WTC11 (cell line): ENCODE data around the gene MRM3. TPM values are rescaled to one million over a fixed set of nuclear protein-coding genes. Genes with fewer than 3 reads are reported as not detected.
A peak's percentile ranks its signal among the peaks of the same experiment; 100 is the strongest.

Source experiments
- ATAC-seq: fragments of 200-7000 bp; cut with Tn5 transposase; 2 replicates; pipeline ENCODE4 v1.10.0; 2021; ENCODE audit warnings: mild to moderate bottlenecking, moderate library complexity
- CTCF ChIA-PET: fragments of 300-600 bp; sonication (Branson Sonifier 250); formaldehyde crosslinking; loops from one replicate; lab custom pipeline; 2021; ENCODE audit warnings: antibody characterized with exemption; lab: Charles Lee
- POLR2A ChIA-PET: fragments of 350-600 bp; sonication (Branson Sonifier 250); formaldehyde crosslinking; loops from one replicate; lab custom pipeline; 2021; ENCODE audit warnings: antibody characterized with exemption; lab: Charles Lee
- DNase-seq: peaks from one replicate; pipeline ENCODE4 v3.0.0; 2021; ENCODE audit warnings: low spot score
- H3K27ac Mint-ChIP-seq: 2 replicates; pipeline ENCODE4 v1.8.0; 2021; ENCODE audit warnings: mixed read lengths
- H3K27me3 Mint-ChIP-seq: 2 replicates; pipeline ENCODE4 v1.8.0; 2021; ENCODE audit warnings: low read depth, mild to moderate bottlenecking, moderate library complexity, mixed read lengths
- H3K36me3 Mint-ChIP-seq: 2 replicates; pipeline ENCODE4 v1.8.0; 2021; ENCODE audit warnings: mixed read lengths
- H3K4me1 Mint-ChIP-seq: 2 replicates; pipeline ENCODE4 v1.8.0; 2022; ENCODE audit warnings: mixed read lengths
- H3K4me3 Mint-ChIP-seq: 2 replicates; pipeline ENCODE4 v1.8.0; 2021; ENCODE audit warnings: mild to moderate bottlenecking, moderate library complexity, mixed read lengths
- H3K9me3 Mint-ChIP-seq: 2 replicates; pipeline ENCODE4 v1.8.0; 2021; ENCODE audit warnings: mixed read lengths
- ATF2 ChIP-seq: sonication (generic); formaldehyde crosslinking; IDR thresholded peaks from 2 replicates; pipeline ENCODE4 v1.8.1; 2022; ENCODE audit warnings: low read depth, missing genetic modification reagents, borderline replicate concordance
- ERG ChIP-seq: fragments of 250-450 bp; sonication (Bioruptor Pico); IDR thresholded peaks from 2 replicates; pipeline ENCODE4 v1.8.0; 2021; ENCODE audit warnings: mild to moderate bottlenecking
- GABPB1 ChIP-seq: sonication (generic); formaldehyde crosslinking; IDR thresholded peaks from 2 replicates; pipeline ENCODE4 v1.8.1; 2023; ENCODE audit warnings: mild to moderate bottlenecking, missing genetic modification reagents
- JAZF1 ChIP-seq: fragments of 250-450 bp; sonication (Bioruptor Pico); IDR thresholded peaks from 2 replicates; pipeline ENCODE4 v1.9.0; 2021; ENCODE audit warnings: moderate library complexity, mild to moderate bottlenecking, inconsistent platforms
- KAT7 ChIP-seq: sonication (generic); formaldehyde crosslinking; IDR thresholded peaks from 2 replicates; pipeline ENCODE4 v1.8.1; 2023; ENCODE audit warnings: missing genetic modification reagents, mild to moderate bottlenecking, borderline replicate concordance
- MAX ChIP-seq: sonication (generic); formaldehyde crosslinking; IDR thresholded peaks from 2 replicates; pipeline ENCODE4 v1.8.0; 2022; ENCODE audit warnings: mild to moderate bottlenecking, missing genetic modification reagents
- MXD4 ChIP-seq: fragments of 250-450 bp; sonication (Bioruptor Pico); IDR thresholded peaks from 2 replicates; pipeline ENCODE4 v1.8.0; 2021; ENCODE audit warnings: mild to moderate bottlenecking, moderate library complexity, borderline replicate concordance
- MYBL2 ChIP-seq: sonication (generic); formaldehyde crosslinking; IDR thresholded peaks from 2 replicates; pipeline ENCODE4 v1.8.1; 2023; ENCODE audit warnings: mild to moderate bottlenecking, moderate library complexity, missing genetic modification reagents
- SMAD4 ChIP-seq: sonication (generic); formaldehyde crosslinking; IDR thresholded peaks from 2 replicates; pipeline ENCODE4 v1.8.0; 2022; ENCODE audit warnings: mild to moderate bottlenecking, missing genetic modification reagents
- TEAD4 ChIP-seq: sonication (generic); formaldehyde crosslinking; IDR thresholded peaks from 2 replicates; pipeline ENCODE4 v1.8.0; 2022; ENCODE audit warnings: mild to moderate bottlenecking, missing genetic modification reagents
- TP53 ChIP-seq: sonication (generic); formaldehyde crosslinking; IDR thresholded peaks from 2 replicates; pipeline ENCODE4 v1.8.1; 2023; ENCODE audit warnings: mild to moderate bottlenecking, missing genetic modification reagents
- ZNF138 ChIP-seq: sonication (generic); formaldehyde crosslinking; conservative IDR thresholded peaks from 2 replicates; pipeline ENCODE4 v1.8.1; 2022; ENCODE audit warnings: mild to moderate bottlenecking, moderate library complexity, missing genetic modification reagents
- ZNF263 ChIP-seq: sonication (generic); formaldehyde crosslinking; IDR thresholded peaks from 2 replicates; pipeline ENCODE4 v1.8.1; 2022; ENCODE audit warnings: low read depth, mild to moderate bottlenecking, moderate library complexity, missing genetic modification reagents
- ZNF423 ChIP-seq: fragments of 250-450 bp; sonication (Bioruptor Pico); IDR thresholded peaks from 2 replicates; pipeline ENCODE4 v2.1.2; 2022; ENCODE audit warnings: mild to moderate bottlenecking, moderate library complexity
- total RNA-seq: library from RNA; stranded (reverse); gene quantifications from 3 replicates; pipeline ENCODE4 v1.2.3, GENCODE V29; 2021
- TF ChIP-seq, protein P1 (sequence below): sonication (generic); formaldehyde crosslinking; IDR thresholded peaks from 2 replicates; pipeline ENCODE4 v1.8.1; 2023; ENCODE audit warnings: mild to moderate bottlenecking, moderate library complexity, missing genetic modification reagents
- TF ChIP-seq, protein P2 (sequence below): sonication (generic); formaldehyde crosslinking; conservative IDR thresholded peaks from 2 replicates; pipeline ENCODE4 v1.8.1; 2023; ENCODE audit warnings: mild to moderate bottlenecking, low read depth, missing genetic modification reagents, moderate library complexity
- TF ChIP-seq, protein P3 (sequence below): sonication (generic); formaldehyde crosslinking; IDR thresholded peaks from 2 replicates; pipeline ENCODE4 v1.8.1; 2023; ENCODE audit warnings: mild to moderate bottlenecking, missing genetic modification reagents, borderline replicate concordance
- TF ChIP-seq, protein P4 (sequence below): sonication (generic); formaldehyde crosslinking; IDR thresholded peaks from 2 replicates; pipeline ENCODE4 v1.8.1; 2023; ENCODE audit warnings: mild to moderate bottlenecking, missing genetic modification reagents

MRM3 gene
- total RNA-seq, 1 experiment from 2014 or later: 25.0 TPM

DNA sequence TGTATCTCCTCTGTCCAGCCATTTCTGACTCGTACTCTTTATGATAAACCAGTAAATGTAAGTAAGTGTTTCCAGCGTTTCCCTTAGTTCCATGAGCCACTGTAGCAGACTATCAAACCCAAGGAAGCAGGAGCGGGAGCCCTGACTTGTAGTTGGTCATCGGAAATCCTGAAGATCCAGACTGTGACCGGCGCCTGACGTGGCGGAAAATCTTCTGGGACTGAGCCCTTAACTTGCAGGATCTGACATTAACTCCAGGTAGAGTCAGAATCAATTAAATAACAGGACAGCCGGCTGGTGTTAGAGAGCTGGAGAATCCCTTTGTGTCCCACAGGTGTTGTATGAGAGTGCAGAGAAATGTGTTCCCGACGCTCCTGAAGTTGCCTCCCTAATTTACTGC lies 4.1 kb upstream of the MRM3 start (continued):
- TF ChIP-seq, protein P1, sequence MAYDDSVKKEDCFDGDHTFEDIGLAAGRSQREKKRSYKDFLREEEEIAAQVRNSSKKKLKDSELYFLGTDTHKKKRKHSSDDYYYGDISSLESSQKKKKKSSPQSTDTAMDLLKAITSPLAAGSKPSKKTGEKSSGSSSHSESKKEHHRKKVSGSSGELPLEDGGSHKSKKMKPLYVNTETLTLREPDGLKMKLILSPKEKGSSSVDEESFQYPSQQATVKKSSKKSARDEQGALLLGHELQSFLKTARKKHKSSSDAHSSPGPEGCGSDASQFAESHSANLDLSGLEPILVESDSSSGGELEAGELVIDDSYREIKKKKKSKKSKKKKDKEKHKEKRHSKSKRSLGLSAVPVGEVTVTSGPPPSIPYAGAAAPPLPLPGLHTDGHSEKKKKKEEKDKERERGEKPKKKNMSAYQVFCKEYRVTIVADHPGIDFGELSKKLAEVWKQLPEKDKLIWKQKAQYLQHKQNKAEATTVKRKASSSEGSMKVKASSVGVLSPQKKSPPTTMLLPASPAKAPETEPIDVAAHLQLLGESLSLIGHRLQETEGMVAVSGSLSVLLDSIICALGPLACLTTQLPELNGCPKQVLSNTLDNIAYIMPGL (CRISPR knock-in tag): no peak
- no peak for TF ChIP-seq TEAD4 (CRISPR knock-in tag)
- TF ChIP-seq, protein P2, sequence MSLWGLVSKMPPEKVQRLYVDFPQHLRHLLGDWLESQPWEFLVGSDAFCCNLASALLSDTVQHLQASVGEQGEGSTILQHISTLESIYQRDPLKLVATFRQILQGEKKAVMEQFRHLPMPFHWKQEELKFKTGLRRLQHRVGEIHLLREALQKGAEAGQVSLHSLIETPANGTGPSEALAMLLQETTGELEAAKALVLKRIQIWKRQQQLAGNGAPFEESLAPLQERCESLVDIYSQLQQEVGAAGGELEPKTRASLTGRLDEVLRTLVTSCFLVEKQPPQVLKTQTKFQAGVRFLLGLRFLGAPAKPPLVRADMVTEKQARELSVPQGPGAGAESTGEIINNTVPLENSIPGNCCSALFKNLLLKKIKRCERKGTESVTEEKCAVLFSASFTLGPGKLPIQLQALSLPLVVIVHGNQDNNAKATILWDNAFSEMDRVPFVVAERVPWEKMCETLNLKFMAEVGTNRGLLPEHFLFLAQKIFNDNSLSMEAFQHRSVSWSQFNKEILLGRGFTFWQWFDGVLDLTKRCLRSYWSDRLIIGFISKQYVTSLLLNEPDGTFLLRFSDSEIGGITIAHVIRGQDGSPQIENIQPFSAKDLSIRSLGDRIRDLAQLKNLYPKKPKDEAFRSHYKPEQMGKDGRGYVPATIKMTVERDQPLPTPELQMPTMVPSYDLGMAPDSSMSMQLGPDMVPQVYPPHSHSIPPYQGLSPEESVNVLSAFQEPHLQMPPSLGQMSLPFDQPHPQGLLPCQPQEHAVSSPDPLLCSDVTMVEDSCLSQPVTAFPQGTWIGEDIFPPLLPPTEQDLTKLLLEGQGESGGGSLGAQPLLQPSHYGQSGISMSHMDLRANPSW (CRISPR knock-in tag): no peak
- no peak for TF ChIP-seq ZNF138 (CRISPR knock-in tag)
- TF ChIP-seq MXD4 (CRISPR knock-in tag): no peak

DNA sequence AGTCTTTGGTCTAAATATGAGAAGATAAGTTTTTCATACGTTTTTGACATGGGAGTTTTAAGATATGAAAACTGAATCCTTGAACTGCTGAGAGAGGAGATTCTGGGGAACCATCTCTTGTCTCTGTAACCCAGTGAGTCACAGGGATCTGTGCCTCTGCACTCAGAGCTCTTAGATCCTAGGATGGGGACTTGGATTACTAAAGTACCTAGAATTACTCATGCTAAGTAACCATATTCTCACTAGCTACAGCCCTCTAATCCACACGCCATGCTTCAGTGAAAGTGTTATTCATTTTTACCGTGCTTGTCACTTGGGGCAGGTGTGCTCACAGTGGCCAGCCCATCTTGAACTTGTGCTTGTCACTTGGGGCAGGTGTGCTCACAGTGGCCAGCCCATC lies 2.0 kb downstream of the MRM3 start:
- H3K4me1 Mint-ChIP-seq: peaks cover 18% of the 10 kb centered on the region
- no peak overlapping the region for H3K27ac Mint-ChIP-seq
- H3K27me3 Mint-ChIP-seq: no peaks in the 10 kb centered on the region
- no peak for ATAC-seq
- TF ChIP-seq ATF2: no peak
- TF ChIP-seq, protein P3, sequence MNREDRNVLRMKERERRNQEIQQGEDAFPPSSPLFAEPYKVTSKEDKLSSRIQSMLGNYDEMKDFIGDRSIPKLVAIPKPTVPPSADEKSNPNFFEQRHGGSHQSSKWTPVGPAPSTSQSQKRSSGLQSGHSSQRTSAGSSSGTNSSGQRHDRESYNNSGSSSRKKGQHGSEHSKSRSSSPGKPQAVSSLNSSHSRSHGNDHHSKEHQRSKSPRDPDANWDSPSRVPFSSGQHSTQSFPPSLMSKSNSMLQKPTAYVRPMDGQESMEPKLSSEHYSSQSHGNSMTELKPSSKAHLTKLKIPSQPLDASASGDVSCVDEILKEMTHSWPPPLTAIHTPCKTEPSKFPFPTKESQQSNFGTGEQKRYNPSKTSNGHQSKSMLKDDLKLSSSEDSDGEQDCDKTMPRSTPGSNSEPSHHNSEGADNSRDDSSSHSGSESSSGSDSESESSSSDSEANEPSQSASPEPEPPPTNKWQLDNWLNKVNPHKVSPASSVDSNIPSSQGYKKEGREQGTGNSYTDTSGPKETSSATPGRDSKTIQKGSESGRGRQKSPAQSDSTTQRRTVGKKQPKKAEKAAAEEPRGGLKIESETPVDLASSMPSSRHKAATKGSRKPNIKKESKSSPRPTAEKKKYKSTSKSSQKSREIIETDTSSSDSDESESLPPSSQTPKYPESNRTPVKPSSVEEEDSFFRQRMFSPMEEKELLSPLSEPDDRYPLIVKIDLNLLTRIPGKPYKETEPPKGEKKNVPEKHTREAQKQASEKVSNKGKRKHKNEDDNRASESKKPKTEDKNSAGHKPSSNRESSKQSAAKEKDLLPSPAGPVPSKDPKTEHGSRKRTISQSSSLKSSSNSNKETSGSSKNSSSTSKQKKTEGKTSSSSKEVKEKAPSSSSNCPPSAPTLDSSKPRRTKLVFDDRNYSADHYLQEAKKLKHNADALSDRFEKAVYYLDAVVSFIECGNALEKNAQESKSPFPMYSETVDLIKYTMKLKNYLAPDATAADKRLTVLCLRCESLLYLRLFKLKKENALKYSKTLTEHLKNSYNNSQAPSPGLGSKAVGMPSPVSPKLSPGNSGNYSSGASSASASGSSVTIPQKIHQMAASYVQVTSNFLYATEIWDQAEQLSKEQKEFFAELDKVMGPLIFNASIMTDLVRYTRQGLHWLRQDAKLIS: no peak
- no peak for TF ChIP-seq KAT7
- TF ChIP-seq SMAD4 (CRISPR knock-in tag): no peak
- TF ChIP-seq MAX (CRISPR knock-in tag): no peak
- TF ChIP-seq ZNF263 (CRISPR knock-in tag): no peak
- TF ChIP-seq GABPB1 (CRISPR knock-in tag): no peak
- no peak for TF ChIP-seq ZNF423 (CRISPR knock-in tag)
- no peak for TF ChIP-seq MYBL2 (CRISPR knock-in tag)
- TF ChIP-seq, protein P4, sequence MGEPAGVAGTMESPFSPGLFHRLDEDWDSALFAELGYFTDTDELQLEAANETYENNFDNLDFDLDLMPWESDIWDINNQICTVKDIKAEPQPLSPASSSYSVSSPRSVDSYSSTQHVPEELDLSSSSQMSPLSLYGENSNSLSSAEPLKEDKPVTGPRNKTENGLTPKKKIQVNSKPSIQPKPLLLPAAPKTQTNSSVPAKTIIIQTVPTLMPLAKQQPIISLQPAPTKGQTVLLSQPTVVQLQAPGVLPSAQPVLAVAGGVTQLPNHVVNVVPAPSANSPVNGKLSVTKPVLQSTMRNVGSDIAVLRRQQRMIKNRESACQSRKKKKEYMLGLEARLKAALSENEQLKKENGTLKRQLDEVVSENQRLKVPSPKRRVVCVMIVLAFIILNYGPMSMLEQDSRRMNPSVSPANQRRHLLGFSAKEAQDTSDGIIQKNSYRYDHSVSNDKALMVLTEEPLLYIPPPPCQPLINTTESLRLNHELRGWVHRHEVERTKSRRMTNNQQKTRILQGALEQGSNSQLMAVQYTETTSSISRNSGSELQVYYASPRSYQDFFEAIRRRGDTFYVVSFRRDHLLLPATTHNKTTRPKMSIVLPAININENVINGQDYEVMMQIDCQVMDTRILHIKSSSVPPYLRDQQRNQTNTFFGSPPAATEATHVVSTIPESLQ (CRISPR knock-in tag): no peak
- TF ChIP-seq TP53 (CRISPR knock-in tag): no peak
- TF ChIP-seq ERG (CRISPR knock-in tag): no peak
- TF ChIP-seq JAZF1 (CRISPR knock-in tag): no peak
- TF ChIP-seq, protein P2 (CRISPR knock-in tag): no peak
- peak overlapping the region; percentile 96 for H3K4me3 Mint-ChIP-seq
- ChIA-PET CTCF (interaction anchor here (1.0 kb wide), 1 partner anchor 272 kb away, joined by 3 read pairs; no protein-coding TSS in a partner anchor), POLR2A (no interaction called here)
- no peaks in the 10 kb centered on the region for H3K9me3 Mint-ChIP-seq
- peaks cover 21% of the 10 kb centered on the region for H3K36me3 Mint-ChIP-seq
- no peak for DNase-seq
